NCI-H1105 treated with DMSO at 0.1 percent for 48 hours (cell line): ENCODE results near the gene MBP.

Experiments used
- DNase-seq: peaks from one replicate; lab custom pipeline; 2025; lab: John Stamatoyannopoulos, UW

The MBP gene

DNA sequence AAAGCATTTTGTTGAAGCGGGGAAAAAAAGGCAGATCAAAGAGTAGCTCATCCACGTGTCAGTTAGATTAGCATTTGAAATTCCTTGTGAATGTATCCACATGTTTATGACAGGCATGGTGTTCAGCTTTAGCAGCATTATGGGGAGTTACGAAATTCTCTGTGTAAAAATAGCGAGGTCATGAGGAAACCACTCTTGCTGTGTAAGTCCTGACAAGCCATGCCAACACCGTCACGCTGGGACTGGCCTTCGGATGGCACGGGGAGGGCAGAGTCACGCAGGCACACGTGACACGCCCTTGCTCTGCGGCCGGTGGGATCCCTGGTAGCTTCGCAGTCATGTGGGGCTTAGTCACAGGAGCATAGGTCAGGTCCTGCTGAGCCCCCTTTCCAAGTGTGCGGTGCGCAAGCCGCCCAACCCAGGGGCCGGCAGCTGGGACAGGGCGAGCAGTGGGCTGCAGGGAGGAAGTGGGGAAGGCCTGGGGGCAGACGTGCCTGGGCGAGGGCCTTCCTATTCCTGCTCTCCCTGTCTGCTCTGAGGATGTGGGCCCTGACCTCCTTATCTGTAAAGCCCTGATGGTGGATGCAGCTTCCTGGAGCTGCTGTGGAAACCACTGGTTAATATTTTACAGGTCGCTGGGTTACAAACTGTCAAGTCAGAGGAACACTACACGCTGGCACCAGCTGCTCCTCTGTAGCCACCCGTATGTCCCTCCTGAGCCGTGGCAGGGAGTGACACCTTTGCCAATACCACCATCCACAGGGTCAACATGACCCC, 18.0 kb downstream of the MBP start:
- DNase-seq = no peak

DNA sequence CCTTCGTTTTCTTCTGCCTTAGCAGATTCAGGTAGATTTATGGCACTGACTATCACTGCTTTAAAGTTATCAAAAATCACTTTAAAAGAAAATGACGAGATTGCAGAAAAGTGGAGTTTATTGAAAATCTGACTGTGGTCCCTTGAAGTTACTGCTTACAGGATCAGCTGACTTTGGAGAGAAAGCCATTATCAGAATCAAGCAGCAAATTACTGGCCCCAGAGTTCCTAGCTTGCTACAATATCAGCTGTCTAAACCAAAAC, 18.5 kb downstream of the MBP start:
- no peak for DNase-seq

DNA sequence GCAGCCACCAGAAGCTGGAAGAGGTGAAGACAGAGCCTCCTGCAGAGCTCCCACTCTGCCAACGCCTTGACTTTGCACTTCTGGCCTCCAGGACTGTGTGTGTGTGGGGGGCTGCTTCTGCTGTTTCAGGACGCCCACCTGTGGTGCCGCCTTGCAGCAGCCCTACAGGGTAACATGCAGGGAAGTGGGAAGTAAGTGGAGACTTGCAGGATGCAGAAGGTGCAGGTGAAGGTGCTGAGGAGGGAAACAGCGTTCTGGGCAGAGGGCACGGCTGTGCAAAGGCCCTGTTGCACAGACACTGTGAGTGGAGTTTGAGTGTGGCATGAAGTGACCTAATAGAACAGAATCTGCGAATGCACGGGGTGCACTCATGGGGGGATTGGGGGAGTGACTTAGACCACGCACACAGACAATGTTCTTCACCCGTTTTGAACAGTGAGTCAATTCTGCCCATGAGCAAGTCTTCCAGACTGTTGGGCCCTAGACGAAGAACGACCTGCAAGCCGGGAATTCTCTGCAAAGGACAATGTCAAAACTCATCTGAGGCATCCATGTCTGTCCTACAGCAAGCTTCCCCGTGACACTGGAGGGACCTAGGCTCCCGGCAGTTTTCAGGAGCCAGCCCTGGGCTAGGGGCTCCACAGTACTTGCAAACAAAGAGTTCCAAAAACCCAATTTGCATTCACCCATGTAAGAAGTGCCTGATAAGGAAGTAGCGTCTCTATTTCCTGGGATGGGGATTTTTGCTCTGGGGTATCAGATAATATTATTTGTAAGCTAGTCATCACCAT, 19.0 kb downstream of the MBP start:
- no peak for DNase-seq

DNA sequence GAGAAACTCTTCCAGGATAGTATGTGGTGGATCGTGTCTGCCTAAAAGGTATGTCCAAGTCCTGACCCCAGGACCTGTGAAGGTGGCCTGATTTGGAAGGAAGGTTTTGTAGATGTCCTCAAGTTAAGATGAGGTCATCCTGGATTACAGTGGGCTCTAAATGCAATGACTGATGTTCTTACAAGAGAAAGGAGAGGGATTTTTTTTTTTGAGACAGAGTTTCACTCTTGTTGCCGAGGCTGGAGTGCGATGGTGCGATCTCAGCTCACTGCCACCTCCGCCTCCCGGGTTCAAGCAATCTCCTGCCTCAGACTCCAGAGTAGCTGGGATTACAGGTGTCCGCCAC, 19.9 kb downstream of the MBP start:
- DNase-seq = no peak

DNA sequence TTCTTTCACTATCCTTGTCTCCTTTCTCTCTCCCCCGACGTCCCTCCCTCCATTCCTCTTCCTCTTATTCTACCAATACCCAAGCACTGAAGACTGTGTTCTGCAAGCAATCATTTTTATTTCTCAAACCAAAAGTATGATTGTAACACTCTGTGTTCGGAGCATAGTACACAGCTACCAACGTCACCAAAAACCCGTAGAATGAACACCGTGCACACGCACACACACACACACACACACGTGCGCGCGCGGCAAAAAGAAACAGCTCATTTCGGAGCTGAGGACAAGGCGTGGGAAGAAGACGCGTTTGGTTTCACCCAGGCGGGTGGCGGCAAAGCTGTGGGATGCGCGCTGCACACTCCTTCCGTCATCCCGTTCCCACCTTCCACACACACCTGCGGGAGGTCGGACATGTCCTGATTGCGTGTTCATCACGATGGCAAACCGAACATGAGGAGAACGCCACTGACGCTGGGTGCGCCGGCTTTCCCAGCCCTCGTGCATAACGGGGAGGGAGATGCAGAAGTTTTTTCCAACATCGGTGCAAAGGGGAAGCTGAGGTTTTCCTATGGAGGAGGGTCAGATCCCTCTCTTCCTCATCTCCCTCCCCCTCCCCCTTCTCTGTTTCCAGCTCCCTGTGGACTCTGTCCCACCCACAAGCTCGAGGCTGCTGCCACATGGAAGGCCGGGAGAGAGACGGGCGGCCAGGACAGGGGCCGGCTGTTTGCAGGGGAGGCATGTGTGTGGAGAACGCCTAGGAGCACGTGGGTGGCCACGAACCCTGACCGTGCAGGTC, 20.4 kb downstream of the MBP start:
- no peak for DNase-seq

DNA sequence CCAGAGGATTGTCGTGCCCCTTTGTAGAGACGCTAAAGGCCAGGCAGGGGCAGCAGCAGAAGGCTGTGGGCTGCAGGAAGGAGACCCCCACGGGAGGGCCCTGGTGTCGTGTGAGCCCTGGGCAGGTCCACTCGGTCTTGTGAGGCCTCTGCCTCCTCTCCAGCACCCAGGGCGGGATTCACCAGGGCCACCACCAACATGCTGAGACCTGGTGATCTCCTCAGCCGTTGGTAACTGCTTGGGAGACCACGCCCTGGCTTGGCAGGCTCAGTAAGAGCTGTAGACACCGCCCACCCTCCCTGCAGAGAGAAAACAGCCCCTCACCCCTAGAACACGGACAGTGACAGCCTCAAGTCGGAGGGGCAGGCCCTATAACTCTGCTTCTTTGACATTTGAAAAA, 21.1 kb downstream of the MBP start:
- DNase-seq = no peak

DNA sequence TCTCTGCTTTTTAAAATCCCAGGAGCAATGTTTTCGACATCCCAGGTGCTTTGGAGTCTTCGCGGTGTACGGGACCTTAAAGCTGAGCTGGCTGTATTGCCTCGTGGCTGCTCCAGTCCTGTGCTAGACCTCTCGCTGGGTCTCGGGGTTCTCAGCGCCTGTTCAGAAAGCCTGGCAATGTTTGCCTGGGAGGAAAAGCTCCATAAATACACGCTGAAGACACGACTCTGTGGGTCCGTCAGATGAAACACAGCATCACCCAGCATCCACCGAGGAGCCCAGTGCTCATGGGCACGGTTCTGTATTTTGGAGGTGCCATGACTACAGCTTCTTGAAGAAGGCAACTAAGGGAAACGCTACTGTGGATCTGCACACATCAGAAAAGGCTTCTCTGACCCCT, 21.6 kb downstream of the MBP start:
- DNase-seq = no peak

DNA sequence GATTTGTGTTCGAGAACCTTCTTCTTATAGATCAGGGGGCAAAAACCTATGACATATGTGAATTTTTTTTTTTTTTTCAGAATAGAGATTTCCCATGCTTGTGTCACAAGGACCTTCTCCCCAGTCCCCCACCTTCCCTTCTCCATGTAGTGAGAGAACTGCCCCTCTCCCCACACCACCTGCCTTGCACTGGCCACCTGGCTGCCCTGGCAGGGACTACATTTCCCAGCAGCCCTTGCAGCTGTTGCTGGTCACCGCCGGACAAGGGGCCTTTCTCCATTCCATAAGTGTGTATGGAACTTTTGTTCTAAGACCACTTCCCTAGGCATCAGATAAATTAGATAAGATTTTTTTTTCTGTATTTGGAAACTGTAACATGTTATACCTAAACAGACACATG, 22.2 kb downstream of the MBP start:
- DNase-seq = no peak

DNA sequence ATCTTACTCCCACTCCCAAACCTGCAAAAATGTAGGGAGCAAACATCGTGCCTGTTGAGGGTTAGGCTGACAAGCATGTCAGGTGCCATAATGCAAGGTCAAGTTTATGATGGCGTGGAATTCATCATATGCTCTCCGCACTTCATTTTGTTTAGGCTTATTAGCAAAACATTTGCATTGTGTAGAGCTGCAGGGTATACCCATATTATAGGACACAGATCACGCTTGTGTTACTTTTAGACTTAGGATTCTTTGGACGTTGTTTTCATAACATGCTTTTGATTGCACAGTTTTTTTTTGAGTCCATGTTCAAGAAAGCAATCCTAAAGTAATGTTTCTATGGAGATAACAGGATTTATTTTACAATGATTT, 22.9 kb downstream of the MBP start:
- no peak for DNase-seq

DNA sequence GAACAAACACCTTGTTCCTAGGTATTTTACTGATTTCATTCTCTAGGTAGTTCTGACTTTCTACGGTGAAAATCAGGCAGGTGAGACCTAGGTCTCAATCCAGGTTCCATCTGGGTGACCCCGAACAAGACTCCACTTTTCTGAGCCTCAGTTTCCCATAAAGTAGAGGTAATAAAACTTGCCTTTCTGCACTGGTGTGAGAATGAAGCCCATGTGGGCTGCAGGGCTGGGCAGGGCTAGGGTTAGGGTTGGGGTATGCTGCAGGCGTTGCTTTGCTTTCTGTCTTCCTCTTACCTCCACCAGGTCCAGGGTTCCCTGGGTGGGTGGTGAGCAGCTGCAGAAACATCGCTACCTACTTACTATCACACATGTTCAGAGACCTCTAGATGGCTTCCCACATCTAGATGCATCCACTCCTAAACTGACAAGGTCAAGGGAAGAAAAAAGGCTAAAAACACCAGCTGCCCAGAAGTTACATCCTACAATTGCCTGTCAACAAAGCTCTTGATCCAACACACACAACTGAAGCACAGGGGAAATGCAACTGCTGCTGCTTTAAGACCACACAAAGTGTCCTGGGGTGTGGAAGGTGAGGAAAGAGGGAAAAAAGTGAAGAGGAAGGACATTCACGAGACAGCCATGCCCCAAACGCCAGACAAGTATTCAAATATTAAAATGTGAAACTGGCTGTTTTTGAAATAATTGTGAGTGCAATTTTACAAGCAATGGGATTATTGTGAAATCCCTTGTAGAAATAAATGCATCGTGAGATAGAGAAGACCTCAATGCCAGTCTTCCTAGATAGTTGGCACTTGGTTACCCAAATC, 23.5 kb downstream of the MBP start:
- DNase-seq = no peak

DNA sequence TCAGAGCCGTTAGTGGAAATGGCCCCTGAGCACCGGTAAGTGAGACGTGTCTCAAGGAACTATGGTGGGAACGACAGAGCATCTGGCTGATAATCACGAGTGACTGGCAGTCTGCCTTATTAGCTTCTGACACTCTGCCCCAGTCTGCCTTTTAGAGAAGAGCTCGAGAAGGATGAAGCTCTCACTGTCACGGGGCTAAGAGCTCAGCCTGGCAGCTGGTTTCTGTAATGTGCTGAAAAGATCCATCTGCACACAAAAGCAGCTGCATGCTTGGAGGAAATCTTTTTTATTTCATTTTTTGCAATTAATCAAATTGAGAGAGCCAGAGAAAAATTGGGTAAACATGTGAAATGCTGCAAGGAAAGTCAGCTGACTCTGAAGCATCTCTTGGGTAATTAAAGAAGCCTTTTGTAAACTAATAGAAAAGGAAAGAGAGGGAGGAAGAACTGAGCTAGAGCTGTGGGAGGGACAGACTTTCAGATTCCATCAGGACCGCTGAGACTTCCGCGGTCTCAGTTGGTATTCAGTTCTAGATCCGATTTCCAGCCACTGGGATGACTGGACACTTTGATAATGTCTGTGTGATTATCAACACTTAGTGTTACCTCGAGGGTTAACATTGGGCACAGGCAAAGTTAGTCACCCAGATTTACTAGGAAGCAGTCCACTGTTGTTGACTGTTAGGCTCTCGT, 24.4 kb downstream of the MBP start:
- peak; percentile 11 for DNase-seq

DNA sequence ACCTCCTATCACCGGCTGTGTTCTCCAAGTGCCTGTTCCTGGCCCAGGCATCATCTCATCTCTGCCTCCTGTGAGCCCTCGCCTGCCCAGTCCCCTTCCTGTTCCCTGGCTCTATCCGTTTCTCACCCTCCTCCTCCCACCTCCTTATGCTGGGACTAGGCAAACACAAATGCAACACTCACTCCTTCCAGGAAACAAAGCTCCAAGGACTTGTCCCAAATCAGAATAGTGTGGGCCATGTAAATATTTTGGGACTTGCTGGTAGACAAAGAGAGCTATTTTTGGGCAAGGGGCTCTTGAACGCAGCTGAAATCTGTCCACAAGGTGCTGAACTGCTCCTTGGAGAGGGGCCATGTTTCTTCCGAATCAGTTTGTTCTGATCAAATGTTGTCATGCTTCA, 25.3 kb downstream of the MBP start:
- no peak for DNase-seq

DNA sequence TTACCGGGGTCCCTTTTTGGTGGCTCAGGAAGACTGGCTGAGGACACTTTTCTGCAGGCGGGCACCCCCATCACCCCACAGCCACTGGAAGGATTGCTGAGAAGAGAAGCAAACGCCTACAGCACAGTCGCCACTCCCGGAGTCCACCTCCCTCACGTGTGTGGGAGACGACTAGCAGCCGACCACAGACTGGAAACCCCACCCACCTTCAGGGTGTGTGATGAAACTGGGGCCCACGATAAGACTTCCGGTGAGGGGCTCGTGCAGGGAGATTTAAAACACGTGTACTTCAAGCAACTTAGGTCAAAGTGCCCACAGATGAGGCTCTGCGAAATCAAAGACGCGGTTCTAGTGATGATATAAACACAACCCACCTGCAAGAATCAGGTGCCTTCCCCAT, 26.3 kb downstream of the MBP start:
- DNase-seq = no peak

DNA sequence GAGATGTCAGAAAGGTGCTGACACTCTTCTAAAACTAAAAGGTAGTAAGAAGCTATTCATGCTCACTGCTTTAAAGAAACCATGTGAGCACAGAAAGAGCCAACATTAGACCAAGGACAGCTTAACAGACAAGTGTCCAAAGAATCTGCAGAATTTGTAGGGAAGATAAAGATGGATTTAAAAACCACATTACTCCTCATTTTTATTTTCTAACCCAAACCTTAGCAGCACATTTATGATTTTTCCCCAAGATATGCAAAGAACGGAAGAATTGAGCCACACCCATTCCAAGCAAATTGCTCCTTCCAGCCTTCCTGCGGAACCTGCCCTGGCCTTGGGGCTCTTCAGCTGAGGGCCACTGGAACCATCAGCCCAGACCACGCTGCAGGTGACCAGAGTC, 26.9 kb downstream of the MBP start:
- DNase-seq = no peak

DNA sequence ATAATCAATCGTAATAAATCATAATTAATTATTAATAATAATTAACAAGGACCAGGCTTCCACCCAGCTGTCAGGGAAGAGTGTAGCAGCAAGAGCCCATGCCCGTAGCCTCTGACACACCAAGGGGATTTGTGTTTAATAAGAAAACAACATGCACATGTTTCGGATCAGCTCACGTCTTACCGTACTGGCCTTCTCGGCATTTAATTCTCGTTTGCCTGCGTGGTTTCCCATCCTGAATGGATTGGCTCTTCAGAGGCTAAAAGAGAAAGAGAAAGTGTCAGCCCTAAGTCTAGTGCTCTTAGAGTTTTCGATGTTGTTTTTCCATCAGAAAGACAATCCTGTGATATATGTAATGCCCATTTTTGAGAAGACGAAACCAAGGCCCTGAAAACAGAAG, 27.6 kb downstream of the MBP start:
- DNase-seq = no peak

DNA sequence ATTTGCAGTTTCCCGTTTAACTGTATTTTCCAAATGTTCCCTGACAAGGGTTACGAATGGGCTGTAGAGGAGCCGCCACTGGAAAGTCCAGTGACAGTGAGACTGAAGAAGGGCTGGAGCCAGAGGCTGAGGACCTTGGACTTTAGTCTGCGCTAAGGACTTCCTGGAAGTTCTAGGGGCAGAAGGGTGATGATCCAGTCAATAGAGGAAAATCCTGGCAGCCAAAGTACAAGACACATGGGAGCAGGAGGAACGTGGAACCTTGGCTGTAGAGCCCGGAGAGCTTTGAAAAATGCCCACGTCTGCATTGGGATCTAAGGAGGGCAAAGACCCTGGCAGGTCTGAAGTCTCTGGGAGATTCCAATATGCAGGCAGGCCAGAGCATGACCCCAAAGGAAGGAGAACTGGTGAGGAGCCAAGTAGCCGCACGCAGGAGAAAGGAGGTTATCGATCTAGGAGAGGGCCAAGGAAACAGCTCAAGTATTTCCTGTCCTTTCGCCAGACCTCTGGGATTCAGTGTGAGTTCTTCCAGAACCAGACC, 28.5 kb downstream of the MBP start:
- DNase-seq = no peak

DNA sequence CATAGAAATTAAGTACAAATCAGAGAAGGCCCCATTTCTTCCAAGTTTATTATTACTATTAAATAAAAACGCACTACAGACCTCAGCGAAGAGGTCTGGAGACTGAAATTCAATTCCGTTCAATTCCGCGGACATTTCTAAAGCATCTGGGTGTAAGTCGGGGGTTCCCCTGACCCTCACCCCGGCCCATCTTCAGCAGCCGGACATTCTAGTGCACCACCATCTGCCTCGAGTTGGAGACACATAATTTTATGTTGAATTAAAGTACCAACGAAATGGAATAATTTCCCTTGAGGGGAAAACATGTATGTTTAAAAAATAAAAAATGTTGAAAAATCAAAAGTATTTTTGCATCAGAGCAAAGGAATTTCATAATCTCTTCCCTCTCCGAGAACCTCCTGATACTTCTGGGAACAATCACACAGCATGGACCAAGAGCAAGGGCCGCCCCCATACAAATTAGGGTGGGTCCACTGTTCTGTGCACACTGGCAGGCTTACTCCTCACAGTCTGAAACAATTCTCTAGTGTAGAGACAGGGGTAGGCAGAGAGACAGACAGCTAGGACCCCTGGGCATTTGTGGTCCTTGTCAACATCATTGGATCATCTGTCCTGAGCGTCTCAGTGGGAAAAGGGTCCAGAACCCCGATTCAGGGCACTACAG, 29.3 kb downstream of the MBP start:
- DNase-seq = no peak

DNA sequence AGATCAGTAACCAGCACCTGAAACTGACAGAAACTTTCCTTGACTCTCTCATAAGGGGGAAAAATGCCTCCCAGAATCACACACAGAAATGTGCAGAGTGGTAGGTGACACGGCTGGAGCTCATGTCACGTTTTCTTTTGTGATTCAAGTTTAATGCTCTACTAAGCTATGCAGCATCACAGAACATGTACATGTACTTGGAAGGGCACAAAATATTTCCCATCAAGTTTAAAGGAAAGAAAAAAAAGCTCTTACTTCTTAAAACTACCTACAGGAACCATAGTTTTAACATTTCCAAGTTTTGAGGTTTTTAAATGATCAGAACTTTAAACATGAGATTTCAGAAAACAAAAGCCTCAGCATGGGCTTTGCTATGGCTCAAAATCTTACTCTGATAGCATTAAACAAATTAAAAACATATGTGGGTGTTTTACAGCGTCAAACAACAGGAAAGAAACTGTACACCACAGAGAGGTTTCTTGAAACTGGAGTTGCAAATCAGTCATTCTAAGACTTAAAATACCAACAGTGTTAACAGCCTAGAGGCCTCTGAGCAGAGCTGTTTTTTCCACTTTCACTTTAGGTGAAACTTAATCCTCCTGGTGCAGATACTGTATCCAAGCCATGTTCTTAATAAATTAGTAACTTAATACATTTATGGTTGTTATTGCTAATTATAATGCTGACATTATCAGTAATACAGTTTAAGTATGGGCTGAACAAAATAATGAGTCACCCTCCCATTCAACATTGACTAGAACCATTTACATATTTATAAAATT, 30.1 kb downstream of the MBP start:
- no peak for DNase-seq

DNA sequence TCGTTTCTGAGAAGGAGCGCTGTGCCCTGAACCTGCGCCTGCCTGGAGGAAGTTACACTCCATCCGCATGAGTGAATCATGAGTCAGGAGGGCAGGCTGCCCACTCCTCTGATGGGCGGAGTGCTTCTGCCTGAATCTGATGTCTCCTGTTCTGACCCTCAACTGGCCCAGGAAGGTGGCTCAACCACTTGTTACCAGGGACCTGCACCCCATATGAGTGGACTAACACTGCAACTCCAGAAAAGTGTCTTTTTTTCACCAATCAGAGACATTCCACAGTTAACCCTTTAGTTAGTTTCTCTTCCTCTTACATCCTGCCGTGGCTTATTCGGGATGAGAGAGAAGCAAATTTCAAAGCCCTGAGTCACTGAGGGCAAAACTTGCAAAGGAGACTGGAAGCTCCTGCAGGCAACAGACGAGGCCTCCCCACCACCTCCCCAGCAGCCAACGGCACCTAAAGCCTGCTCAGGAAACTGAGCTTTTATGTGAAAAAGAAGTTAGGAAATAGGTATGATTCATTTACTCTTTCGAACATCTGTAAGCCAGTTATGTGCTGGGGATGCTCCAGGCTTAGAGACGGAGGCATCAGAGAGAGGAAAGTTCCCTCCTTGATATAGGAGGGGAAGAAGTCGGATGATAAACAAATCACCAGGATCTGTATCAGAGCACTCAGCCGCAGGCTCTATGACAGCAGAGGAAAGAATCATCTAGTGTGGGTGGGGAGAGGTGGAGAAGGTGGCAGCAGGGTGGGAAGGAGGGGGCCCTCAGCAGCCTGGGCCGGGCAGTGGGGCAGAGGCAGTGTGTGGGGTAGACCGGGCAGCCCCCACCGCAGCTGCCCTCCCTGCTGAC, 30.9 kb downstream of the MBP start:
- no peak for DNase-seq
